Upper lobe of right lung (tissue), 1 donor: ENCODE results near the gene PRR14. TPM values are rescaled to one million over a fixed set of nuclear protein-coding genes. Genes with fewer than 3 reads are reported as not detected.
A peak's percentile ranks its signal among the peaks of the same experiment; 100 is the strongest.

ENCODE experiments used
- ATAC-seq: fragments of 200-7000 bp; cut with Tn5 transposase; one replicate; pipeline ENCODE4 v1.9.1; 2020; ENCODE audit warnings: mild to moderate bottlenecking, moderate library complexity
- DNase-seq: peaks from one replicate; pipeline ENCODE4 v3.0.0-alpha.2; 2020
- H3K27ac ChIP-seq: fragments of 200-600 bp; one replicate; pipeline ENCODE4 v1.8.0; 2022
- H3K27me3 ChIP-seq: fragments of 200-600 bp; one replicate; pipeline ENCODE4 v1.8.0; 2022; ENCODE audit warnings: mild to moderate bottlenecking
- H3K36me3 ChIP-seq: fragments of 200-600 bp; one replicate; pipeline ENCODE4 v1.8.0; 2022
- H3K4me1 ChIP-seq: fragments of 200-600 bp; one replicate; pipeline ENCODE4 v1.8.0; 2022
- H3K4me3 ChIP-seq: fragments of 200-600 bp; one replicate; pipeline ENCODE4 v1.8.0; 2022; ENCODE audit warnings: mild to moderate bottlenecking
- H3K9me3 ChIP-seq: fragments of 200-600 bp; one replicate; pipeline ENCODE4 v1.8.0; 2022
- intact Hi-C: fragments of 100-400 bp; cut with DNase I; formaldehyde crosslinking; loops from one replicate; pipeline ENCODE4 v1.11.0; 2022
- total RNA-seq: library from RNA; stranded (reverse); fragmentation: NEBNext Ultra II Directional; extraction: Animal tissue kit (Norgen Biotek cat#: 25700); gene quantifications from one replicate; pipeline ENCODE4 v1.2.1, GENCODE V29; 2021
- TF ChIP-seq, protein P1 (sequence below): fragments of 200-600 bp; IDR thresholded peaks from one replicate; pipeline ENCODE4 v1.8.0; 2022; ENCODE audit warnings: antibody characterized with exemption
- donor health status: DM: no; HTN: yes; CAD: no; lungs with severe emphysema.

PRR14 gene
- total RNA-seq, 1 donor from 2014 or later: 48.2 TPM

DNA sequence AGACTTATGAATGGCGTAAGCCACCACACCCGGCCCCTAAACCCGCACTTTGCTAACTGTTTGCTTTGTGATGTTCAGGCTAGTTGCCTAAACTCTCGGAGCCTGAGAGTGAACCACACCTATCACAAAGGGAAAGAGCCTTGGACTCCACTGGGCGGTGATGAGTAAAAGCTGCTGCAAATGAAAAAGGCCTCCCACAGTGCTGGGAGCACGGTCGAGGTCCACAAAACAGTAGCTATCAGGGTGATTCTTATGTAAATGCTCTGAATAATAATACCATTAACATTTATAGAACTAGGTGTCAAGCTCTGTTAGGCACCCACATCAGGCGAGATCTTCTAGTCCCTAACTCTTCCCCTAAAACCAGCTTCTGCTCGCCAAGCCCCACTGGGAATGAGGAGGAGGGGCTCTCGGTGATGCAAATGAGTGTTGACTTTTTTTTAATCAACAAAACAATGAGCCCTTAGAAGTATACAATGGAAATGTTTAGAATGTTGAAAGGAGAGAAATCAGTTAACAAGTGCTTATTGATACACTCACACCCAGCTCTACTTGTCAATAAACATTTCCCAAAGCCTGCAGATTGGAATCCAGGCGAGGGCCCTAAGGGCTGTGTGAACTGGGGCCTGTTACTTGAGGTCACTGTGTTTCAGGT is 27.3 kb downstream of the PRR14 start:
- no peaks in the 10 kb centered on the region for H3K27me3 ChIP-seq
- no peak overlapping the region for H3K4me3 ChIP-seq
- no peak for DNase-seq
- H3K9me3 ChIP-seq: no peaks in the 10 kb centered on the region
- no peak overlapping the region for H3K27ac ChIP-seq
- no peak for ATAC-seq
- intact Hi-C loops: no loop called here
- TF ChIP-seq, protein P1, sequence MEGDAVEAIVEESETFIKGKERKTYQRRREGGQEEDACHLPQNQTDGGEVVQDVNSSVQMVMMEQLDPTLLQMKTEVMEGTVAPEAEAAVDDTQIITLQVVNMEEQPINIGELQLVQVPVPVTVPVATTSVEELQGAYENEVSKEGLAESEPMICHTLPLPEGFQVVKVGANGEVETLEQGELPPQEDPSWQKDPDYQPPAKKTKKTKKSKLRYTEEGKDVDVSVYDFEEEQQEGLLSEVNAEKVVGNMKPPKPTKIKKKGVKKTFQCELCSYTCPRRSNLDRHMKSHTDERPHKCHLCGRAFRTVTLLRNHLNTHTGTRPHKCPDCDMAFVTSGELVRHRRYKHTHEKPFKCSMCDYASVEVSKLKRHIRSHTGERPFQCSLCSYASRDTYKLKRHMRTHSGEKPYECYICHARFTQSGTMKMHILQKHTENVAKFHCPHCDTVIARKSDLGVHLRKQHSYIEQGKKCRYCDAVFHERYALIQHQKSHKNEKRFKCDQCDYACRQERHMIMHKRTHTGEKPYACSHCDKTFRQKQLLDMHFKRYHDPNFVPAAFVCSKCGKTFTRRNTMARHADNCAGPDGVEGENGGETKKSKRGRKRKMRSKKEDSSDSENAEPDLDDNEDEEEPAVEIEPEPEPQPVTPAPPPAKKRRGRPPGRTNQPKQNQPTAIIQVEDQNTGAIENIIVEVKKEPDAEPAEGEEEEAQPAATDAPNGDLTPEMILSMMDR: no peak
- no peaks in the 10 kb centered on the region for H3K36me3 ChIP-seq
- no peaks in the 10 kb centered on the region for H3K4me1 ChIP-seq

DNA sequence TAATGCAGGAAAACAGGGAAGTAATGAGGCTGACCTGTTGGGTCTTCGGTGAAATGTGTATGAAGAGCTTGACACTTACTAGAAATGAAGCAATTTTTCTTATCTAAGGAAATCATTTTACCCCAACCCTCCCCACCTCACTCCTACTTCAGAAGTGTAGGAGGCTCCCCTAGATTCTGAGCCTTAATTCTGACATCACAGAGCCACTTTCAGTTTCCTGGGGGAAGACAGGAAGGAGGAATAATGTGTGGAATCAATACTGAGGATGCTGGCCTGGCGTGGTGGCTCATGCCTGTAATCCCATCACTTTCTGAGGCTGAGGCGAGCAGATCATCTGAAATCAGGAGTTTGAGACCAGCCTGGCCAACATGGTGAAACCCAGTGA is 27.8 kb downstream of the PRR14 start:
- Histone ChIP-seq H3K36me3 (no peaks in the 10 kb centered on the region), H3K27ac (no peak overlapping the region), H3K4me3 (no peak overlapping the region), H3K9me3 (no peaks in the 10 kb centered on the region), H3K4me1 (no peaks in the 10 kb centered on the region), H3K27me3 (no peaks in the 10 kb centered on the region)
- intact Hi-C loops: no loop called here
- DNase-seq (no peak), ATAC-seq (no peak)
- TF ChIP-seq, protein P1: no peak

DNA sequence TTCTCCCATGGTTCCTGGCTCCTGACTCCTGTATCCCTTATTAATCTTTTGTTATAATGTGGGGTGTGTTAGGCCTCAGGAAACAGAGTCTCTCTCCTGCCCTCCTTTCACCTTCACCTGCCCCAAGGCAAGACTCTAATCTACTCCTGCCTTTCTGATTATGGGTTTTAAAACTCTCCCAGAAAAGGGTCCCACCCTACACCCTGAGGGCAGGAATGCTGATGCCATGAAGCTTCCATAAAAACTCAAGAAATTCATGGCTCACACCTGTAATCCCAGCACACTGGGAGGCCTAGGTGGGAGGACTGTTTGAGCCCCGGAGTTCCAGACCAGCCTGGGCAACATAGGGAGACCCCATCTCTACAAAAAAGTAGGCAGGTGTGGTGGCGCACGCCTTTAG is 29.6 kb downstream of the PRR14 start:
- intact Hi-C loops: no loop called here
- no peak overlapping the region for H3K4me3 ChIP-seq
- no peak overlapping the region for H3K27ac ChIP-seq
- no peaks in the 10 kb centered on the region for H3K27me3 ChIP-seq
- H3K36me3 ChIP-seq: no peaks in the 10 kb centered on the region
- H3K9me3 ChIP-seq: no peaks in the 10 kb centered on the region
- no peak for DNase-seq
- TF ChIP-seq, protein P1: no peak
- no peaks in the 10 kb centered on the region for H3K4me1 ChIP-seq
- ATAC-seq: no peak

DNA sequence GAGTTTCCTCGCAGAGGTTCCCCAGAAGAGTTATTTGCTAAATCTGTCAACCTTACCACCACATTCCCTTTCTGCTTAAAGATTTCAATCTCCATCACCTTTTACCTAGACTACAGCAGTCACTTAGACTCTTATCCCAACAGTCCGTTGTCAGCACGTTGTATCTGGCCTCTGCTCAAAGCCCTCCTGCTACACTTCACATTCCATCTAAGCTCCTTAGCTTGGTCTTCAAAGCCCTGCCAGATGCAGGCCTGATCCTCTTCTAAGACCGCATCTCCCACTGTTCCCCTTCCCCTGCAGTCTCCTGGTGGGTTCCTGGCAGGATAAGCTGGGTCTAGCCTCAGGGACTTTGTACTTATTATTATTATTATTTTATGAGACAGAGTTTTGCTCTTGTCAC is 37.9 kb downstream of the PRR14 start:
- Histone ChIP-seq H3K27ac (no peak overlapping the region), H3K36me3 (no peaks in the 10 kb centered on the region), H3K9me3 (no peaks in the 10 kb centered on the region), H3K4me3 (no peak overlapping the region), H3K27me3 (no peaks in the 10 kb centered on the region), H3K4me1 (peaks cover 2% of the 10 kb centered on the region)
- DNase-seq (no peak), ATAC-seq (peak; percentile 73)
- TF ChIP-seq, protein P1: no peak
- intact Hi-C loops: no loop called here

DNA sequence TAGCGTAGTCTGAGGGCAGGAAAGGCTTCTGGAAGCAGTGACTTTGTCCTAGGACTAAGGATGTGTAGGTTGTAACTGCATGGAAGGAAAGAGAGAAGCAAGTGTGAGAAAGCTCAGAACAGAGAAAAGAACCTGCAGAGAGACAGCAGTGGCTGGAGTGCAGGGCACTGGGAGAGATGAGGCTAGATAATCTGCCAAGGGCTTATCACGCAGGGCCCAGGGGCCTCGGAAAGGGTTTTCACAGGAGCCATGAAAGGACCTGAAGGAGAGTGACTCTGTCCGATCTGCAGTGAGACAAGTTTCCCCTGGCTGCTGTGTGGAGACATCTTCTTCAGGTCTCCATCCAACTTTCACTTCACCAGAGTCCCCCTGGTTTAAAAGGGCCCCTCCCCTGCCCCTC is 41.1 kb downstream of the PRR14 start:
- Histone ChIP-seq H3K9me3 (no peaks in the 10 kb centered on the region), H3K36me3 (no peaks in the 10 kb centered on the region), H3K4me3 (no peak overlapping the region), H3K27me3 (no peaks in the 10 kb centered on the region), H3K4me1 (peaks cover 8% of the 10 kb centered on the region), H3K27ac (no peak overlapping the region)
- ATAC-seq: no peak
- TF ChIP-seq, protein P1: no peak
- intact Hi-C loops: loop anchor here (10.0 kb wide), 1 partner anchor 63 kb away; no protein-coding TSS in a partner anchor
- no peak for DNase-seq
